Measurements from ENCODE around the gene FAM171A1. TPM values are rescaled to one million over a fixed set of nuclear protein-coding genes. Genes with fewer than 3 reads are reported as not detected.

FAM171A1 gene
- total RNA-seq, 2 donors from 2014 or later, result 2.4 to 3.9 TPM

DNA sequence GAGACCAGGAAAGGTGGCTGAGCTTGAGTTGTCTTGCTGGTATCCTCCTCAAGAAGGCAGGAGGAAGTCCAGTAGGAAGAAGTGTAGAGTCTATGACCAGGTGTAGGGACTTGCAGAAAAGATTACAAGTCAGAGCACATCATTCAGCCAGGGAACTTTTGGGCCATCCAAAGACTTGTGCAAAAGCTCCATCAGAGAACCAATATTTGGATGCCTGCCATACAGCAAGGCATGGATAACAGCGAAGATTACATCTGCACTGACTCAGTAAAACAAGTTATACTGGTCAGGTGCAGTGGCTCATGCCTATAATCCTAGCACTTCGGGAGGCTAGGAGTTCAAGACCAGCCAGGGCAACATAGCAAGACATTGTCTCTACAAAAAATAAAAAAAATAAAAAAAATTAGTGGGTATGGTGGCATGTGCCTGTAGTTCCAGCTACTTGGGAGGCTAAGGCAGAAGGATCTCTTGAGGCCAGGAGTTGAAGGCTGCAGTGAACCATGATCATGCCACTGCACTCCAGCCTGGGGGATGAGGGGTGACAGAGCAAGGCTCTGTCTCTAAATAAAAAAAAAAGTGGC lies 189.4 kb downstream of the FAM171A1 start:
- Mint-ChIP-seq H3K9me3 (peaks cover 3% of the 10 kb centered on the region), H3K4me1 (peaks cover 23% of the 10 kb centered on the region), H3K27me3 (no peaks in the 10 kb centered on the region), H3K36me3 (ENCODE audit: low read depth) (no peaks in the 10 kb centered on the region), H3K4me3 (no peak overlapping the region), H3K27ac (no peak overlapping the region)
- ATAC-seq (replicated peaks), result no peak

GRCh38 chr10:15180736-15181135 lies 190.4 kb downstream of the FAM171A1 start:
- Mint-ChIP-seq H3K27me3 (no peaks in the 10 kb centered on the region), H3K9me3 (no peaks in the 10 kb centered on the region)

DNA sequence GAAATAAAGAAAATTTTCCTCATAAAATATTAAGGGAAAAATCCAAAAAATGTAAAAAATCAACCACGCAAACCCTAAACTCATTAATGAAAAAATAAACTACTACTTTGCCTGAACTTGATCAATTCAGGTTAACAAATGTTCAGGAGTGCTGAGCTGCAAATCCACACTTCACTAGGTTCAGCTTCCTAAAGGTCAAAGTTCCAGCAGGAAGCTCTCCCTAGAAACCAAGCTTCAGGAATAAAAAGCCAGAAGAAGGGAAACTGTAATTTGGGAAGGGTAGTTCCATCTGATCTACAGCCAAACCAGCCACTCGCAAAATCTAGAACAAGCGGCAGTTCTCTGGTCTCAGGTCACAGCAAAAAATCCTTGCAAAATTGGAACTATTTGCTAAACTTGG lies 194.8 kb downstream of the FAM171A1 start:
- H3K9me3 Mint-ChIP-seq, result no peaks in the 10 kb centered on the region
- H3K4me1 Mint-ChIP-seq, result peaks cover 21% of the 10 kb centered on the region
- no peak overlapping the region for H3K4me3 Mint-ChIP-seq
- no peak for ATAC-seq (replicated peaks)
- H3K27me3 Mint-ChIP-seq, result no peaks in the 10 kb centered on the region
- no peak overlapping the region for H3K27ac Mint-ChIP-seq
- H3K36me3 Mint-ChIP-seq (ENCODE audit: low read depth), result no peaks in the 10 kb centered on the region

More at GRCh38 chr10:15180736-15181135, 190.4 kb downstream of the FAM171A1 start:
- Mint-ChIP-seq H3K27ac (no peak overlapping the region), H3K36me3 (ENCODE audit: low read depth) (no peaks in the 10 kb centered on the region), H3K4me1 (peaks cover 17% of the 10 kb centered on the region), H3K4me3 (no peak overlapping the region)
- ATAC-seq (replicated peaks), result no peak

DNA sequence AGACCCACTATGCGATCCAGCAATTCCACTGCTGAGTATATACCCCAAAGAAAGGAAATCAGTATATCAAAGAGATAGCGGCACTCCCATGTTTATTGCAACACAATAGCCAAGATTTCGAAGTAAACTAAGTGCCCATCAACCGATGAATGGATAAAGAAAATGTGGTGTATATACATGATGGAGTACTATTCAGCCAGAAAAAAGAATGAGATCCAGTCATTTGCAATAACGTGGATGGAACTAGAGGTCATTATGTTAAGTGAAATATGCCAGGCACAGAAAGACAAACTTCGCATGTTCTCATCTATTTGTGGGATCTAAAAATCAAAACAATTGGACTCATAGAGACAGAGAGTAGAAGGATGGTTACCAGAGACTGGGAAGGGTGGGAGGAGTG lies 195.5 kb downstream of the FAM171A1 start:
- Mint-ChIP-seq H3K36me3 (ENCODE audit: low read depth) (no peaks in the 10 kb centered on the region), H3K9me3 (no peaks in the 10 kb centered on the region), H3K27me3 (no peaks in the 10 kb centered on the region), H3K27ac (no peak overlapping the region), H3K4me1 (peaks cover 21% of the 10 kb centered on the region), H3K4me3 (no peak overlapping the region)
- ATAC-seq (replicated peaks), result no peak

DNA sequence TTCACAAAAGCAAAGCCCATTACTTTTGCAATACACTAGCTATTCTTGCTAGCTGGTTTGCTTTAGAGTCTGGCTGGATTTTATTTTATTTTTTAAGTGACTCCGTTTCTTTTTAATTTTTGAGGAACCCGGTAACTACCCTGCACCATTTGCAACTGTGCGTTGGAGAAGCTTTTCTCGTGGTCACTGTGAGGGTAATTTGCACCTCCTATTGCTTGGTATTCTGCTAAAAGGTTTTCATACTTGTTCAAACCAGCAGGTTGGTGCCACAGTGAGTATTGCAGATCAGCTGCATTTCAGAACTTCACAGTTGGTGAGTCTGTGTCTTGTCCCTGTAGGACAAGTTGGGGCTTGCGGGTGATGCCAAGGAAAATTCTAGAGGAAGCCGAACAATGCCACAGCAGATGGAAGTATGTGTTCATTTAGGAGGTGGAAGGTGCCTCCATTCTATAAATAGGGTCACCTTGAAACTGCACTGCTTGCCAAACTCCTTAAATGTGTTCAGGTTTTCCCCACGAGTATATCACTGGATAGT lies 198.7 kb downstream of the FAM171A1 start:
- Mint-ChIP-seq H3K36me3 (ENCODE audit: low read depth) (peaks cover 4% of the 10 kb centered on the region), H3K27me3 (no peaks in the 10 kb centered on the region), H3K4me1 (peaks cover 34% of the 10 kb centered on the region), H3K4me3 (no peak overlapping the region), H3K9me3 (no peaks in the 10 kb centered on the region), H3K27ac (peak overlapping the region; percentile 14)
- ATAC-seq (replicated peaks), result no peak

DNA sequence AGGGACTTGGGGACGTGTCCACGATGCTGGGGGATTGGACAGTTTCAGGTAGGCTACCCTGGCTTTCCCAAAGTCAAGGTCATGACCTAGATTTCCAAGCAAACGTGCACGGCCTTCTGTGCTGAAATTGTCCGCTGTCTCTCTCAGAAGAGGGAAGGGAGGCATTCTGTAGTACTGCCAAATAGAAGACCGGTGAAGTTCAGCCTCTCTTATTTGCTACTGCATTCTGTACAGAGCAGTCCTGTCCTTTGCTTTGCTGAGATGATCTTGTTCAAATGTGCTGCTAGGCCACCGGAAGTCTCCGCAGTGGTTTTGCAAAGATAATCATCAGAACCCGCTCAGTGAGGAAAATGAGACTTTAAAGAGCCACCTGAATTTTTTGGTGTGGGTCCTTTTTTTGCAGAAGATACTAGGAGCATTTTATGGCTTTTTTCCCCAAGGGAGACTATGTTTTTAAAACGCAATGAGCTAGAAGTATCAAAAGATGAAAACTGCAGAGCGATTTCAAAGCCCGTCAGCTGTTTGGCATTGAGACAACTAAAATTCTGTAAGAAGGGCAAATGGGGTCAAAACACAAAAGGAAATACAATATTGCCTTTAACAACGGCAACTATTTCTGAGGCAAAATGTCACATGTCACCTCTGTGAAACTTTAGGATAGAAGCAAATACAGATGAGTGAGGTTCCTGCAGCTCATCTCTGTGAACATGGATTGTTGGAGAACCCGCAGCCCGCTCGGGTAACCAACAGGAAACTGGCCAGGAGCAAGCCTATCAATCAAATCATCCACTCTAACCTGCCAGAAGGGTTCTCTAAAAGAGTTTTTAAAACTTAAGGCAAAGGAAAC lies 201.3 kb downstream of the FAM171A1 start:
- H3K27me3 Mint-ChIP-seq, result no peaks in the 10 kb centered on the region
- H3K4me3 Mint-ChIP-seq, result peak overlapping the region; percentile 100
- ATAC-seq (replicated peaks), result peak; percentile 8
- peak overlapping the region; percentile 83 for H3K27ac Mint-ChIP-seq
- no peaks in the 10 kb centered on the region for H3K9me3 Mint-ChIP-seq
- H3K4me1 Mint-ChIP-seq, result peaks cover 47% of the 10 kb centered on the region
- peaks cover 6% of the 10 kb centered on the region for H3K36me3 Mint-ChIP-seq (ENCODE audit: low read depth)

DNA sequence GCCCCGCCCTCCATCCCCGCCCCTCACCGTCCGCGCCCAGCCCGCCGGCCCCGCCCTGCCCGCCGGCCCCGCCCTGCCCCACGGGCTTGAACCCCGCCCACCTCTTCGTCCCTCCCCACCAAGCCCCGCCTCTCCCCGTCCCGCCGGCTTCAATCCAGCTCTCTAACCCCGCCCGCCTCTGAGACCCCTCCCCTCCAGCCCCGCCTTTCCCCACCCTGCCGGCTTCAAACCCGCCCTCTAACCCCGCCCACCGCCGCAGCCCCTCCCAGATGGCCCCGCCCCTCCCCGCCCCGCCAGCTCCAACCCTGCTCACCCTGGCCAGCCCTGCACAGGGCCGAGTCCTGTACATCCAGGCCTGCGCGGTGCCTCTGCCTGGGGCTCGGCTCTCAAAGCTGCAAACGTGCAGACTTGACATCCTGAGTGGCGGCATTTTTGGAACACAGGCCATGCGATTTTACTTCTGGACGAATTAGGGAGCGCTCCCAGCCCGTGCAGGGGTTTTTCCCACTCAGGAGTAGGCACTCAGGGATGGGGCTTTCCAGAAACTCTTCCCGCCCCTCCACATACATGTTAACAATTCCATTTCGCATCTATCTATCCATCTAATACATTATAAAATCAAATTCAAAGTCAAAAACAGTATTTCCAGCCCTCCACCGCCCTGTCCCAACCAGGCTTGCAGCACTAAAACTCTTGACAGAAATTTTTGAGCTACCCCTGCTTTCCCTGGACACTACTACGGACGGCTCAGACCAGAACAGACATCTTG lies 202.1 kb downstream of the FAM171A1 start:
- Mint-ChIP-seq H3K27me3 (no peaks in the 10 kb centered on the region), H3K4me1 (peaks cover 47% of the 10 kb centered on the region)

DNA sequence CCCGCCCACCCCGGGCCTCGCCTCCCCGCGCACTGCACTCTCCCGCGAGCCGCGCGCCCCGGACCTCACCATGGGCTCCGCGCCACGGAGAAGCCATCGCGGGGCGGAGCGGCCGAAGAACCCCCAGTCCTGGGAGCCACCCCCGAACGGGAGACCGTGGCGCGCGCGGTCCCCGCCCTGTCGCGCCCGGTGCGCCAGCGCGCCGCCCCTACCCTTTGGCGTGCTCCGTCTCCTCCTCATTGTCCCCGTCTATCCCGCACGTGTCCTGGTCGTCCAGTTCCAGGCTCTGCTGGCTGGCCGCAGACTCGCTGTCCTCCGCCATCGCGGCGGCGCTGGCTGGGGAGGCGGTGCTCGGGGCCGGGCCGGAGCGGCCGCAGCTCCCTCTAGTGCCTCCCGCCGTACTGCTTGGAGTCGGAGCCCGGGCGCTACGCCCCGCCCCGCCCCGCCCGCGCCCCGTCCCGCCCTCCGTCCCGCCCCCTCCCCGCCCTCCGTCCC lies 202.8 kb downstream of the FAM171A1 start, which contains the start of gene NMT2:
NMT2 (minus strand) TSS at position 403 of the 495 bp plus-strand sequence; CDS start at position 322, 81 bp downstream.
- ATAC-seq (replicated peaks), result peak; percentile 81
- Mint-ChIP-seq H3K36me3 (ENCODE audit: low read depth) (peaks cover 6% of the 10 kb centered on the region), H3K4me1 (peaks cover 45% of the 10 kb centered on the region)

More for the DNA sequence above, 202.1 kb downstream of the FAM171A1 start:
- Mint-ChIP-seq H3K36me3 (ENCODE audit: low read depth) (peaks cover 6% of the 10 kb centered on the region), H3K9me3 (no peaks in the 10 kb centered on the region), H3K4me3 (peak overlapping the region; percentile 100), H3K27ac (peak overlapping the region; percentile 99)
- ATAC-seq (replicated peaks), result peak; percentile 63

GRCh38 chr10:15167411-15168290 lies 203.4 kb downstream of the FAM171A1 start:
- H3K4me1 Mint-ChIP-seq, result peaks cover 38% of the 10 kb centered on the region
- H3K27ac Mint-ChIP-seq, result peak overlapping the region; percentile 99
- H3K4me3 Mint-ChIP-seq, result peak overlapping the region; percentile 100
- peak; percentile 75 for ATAC-seq (replicated peaks)
- H3K27me3 Mint-ChIP-seq, result no peaks in the 10 kb centered on the region
- H3K36me3 Mint-ChIP-seq (ENCODE audit: low read depth), result peaks cover 6% of the 10 kb centered on the region
- no peaks in the 10 kb centered on the region for H3K9me3 Mint-ChIP-seq

More for the DNA sequence above, 202.8 kb downstream of the FAM171A1 start, which contains the start of gene NMT2:
- Mint-ChIP-seq H3K27me3 (no peaks in the 10 kb centered on the region), H3K27ac (peak within 1 kb of the TSS; percentile 99), H3K9me3 (no peaks in the 10 kb centered on the region), H3K4me3 (peak within 1 kb of the TSS; percentile 100)

- H3K4me3 Mint-ChIP-seq, result peak overlapping the region; percentile 100
- H3K27me3 Mint-ChIP-seq, result no peaks in the 10 kb centered on the region
- peaks cover 34% of the 10 kb centered on the region for H3K4me1 Mint-ChIP-seq
- peak overlapping the region; percentile 99 for H3K27ac Mint-ChIP-seq
- H3K9me3 Mint-ChIP-seq, result no peaks in the 10 kb centered on the region
- H3K36me3 Mint-ChIP-seq (ENCODE audit: low read depth), result peaks cover 6% of the 10 kb centered on the region
- ATAC-seq (replicated peaks), result no peak
Measured at GRCh38 chr10:15166325-15166724, 204.8 kb downstream of the FAM171A1 start.

DNA sequence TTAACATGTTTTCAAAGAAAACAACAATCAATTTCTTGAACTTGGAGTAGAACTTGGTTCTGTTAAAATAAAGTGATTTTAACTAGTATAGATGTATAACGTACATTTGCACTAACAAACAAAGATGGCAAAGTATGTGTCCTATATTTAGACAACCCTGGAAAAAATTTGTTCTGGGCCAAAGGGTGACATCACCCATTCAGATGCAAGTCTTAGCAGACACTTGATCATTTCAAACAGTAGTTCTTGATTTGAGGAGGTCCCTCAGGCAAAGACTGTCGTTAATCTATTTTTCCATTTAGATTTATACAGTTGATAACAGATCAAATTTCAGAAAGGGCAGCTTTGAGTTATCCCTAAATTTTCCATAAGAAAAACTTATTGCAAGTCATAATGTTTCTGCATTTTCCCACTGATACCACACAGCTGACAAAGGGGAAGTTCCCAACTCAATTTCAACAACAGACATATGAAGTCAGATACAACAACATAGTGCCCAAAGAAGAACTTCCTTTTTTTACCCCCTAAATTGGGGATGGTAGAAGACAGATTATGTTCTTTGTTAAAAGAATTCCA lies 207.7 kb downstream of the FAM171A1 start:
- H3K27ac Mint-ChIP-seq, result no peak overlapping the region
- peaks cover 6% of the 10 kb centered on the region for H3K36me3 Mint-ChIP-seq (ENCODE audit: low read depth)
- no peak for ATAC-seq (replicated peaks)
- no peaks in the 10 kb centered on the region for H3K9me3 Mint-ChIP-seq
- peaks cover 22% of the 10 kb centered on the region for H3K4me1 Mint-ChIP-seq
- no peak overlapping the region for H3K4me3 Mint-ChIP-seq
- H3K27me3 Mint-ChIP-seq, result no peaks in the 10 kb centered on the region
